HG03342 (cell line): ENCODE measurements around the gene CDH10.

Experiments used
- ATAC-seq: cut with Tn5 transposase; IDR thresholded peaks from one replicate; pipeline ENCODE4 v1.9.1; 2021; ENCODE audit warnings: mild to moderate bottlenecking, moderate library complexity; ENCODE audit not compliant: unreplicated experiment

The CDH10 gene

DNA sequence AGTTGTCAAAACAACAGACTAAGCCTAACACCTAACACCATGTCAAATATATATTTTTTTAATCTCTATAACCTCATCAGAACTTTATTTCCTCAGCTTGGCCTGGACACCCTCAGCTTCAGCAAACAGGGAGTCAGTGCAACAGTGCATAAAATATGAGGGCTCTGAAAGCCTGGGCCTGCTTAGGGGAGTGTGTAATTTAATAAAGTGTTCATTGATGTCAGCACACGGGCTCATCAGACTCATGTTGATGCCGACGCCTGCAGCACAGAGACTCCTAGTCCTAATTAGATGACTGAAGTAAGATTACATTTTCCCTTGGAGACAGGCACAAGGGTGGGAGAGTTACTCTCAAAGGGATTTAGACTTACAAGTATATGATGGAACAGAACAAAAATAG, 37.8 kb downstream of the CDH10 start:
- no peak for ATAC-seq

DNA sequence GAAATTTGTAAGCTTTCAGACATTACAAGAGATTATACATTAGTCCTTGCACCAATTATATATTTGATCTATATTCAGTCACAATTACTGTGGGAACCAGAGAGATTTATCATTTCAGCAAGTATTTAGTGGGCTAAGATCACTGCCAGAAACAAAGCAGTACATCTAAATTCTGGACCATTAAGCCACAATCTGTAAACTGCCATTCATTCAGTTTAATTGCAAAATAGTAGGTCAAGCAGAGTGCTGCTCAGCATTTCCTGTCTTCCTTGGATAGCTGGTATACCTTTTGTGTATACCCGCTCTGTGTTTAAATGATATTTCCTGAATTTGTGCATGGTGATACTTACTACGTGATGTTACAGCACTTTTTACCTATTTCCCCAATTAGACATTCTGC, 42.6 kb downstream of the CDH10 start:
- no peak for ATAC-seq

DNA sequence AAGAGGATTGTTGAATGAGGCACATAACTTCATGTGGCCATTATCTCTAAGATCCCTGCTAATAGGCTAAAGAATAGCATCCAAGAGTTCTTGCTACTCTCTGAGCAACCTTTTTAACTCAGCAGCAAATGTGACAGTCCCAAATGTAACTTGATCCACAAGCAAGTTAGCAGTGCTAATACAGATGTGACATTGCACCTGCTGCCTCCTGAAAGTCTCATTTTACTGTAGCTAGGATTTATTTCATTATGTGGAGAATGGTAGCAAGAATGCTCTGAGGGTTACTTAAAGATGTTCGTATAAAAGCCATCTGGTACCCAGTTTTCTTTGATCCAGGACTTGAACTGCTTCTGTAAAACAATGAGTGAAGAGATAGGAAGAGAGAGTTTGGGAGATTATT, 45.8 kb downstream of the CDH10 start:
- no peak for ATAC-seq

DNA sequence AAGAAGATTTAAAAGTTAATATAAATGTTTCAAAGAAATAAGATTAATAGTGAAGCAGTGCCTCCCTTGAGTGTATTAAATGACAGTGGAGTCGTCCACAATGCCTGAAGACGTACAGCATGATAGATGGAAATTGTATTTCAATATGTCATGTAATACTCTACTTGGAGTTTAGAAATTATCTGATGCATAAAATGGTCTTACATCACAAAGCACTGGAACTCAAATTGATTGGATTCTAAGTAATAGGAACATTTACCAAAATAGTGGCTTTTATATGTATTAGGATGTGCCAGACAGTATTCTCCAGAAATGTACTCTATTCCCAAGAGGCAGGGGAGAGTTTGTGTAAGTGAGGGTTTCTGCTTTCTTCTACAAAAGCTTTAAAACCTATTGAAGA, 49.4 kb downstream of the CDH10 start:
- no peak for ATAC-seq

DNA sequence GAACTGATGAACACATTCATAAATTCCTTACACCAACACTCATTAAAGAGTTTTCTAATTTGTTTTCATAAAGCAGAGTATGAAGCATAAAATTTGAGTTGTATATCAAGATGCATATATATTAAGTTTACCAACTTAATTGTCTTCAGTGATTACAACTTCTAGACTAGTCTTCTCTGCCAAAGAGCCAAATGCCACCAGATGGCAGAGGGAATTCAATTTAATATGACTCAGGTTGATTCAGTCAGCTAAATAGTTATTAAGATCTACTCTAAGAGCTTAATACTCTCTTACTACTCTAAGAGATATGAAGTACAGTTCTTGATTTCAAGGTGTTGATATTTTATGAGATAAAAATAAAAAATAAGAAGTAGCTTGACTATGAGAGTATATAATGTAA, 53.4 kb downstream of the CDH10 start:
- ATAC-seq = no peak

DNA sequence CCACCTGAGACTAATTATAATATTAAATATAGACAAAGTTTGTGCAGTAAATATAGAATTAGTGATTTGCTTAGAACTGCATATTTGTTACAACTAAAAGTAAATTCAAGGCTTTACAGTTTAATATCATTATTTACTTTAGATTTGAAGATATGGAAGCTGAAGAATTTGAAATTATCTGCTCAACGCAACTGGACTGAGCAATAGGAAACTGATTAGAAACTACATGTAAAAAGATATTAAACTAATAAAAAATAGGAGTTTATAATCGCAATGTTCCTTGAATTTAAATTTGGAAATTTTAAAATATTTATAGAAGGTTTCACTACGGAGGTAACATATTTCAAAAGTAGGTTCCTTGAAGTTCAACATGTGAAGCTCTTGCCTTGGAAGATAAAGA, 55.2 kb downstream of the CDH10 start:
- no peak for ATAC-seq

DNA sequence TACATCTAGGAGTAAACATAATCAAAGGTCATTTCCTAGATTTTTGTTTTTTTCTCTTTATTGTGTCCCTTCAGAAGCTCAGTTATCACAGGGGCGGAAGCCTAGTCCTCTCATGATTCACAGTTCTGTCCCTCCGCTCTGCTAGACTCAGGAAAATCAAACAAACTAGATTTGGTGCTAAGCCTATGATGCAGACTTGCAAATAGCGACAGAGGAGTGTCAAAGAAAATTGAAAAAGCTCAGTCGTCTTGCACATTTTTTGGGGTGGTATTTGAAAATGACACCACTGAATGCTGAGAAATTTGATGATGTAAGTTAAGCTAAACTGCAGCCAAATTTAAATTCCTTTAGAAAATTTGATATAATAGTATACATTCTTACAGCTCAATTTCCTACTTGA, 59.0 kb downstream of the CDH10 start:
- ATAC-seq = no peak

DNA sequence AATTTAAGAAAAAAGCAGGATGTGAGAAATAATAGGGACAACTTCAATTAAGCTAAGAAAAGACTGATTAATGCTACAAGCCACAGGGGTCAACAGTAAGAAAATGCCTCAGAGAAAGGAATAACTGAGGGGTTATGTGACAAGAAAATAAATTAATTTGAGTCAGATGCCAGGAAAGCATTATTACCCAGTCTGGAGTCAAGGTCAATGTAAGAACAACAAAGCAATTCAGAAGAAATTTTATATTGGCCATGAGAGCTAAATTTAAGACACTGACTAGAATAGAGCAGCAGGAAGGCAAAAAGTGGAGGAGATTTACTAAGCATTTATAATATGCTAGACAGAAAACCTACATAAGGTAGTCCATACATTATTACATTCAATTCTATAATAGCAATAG, 73.5 kb downstream of the CDH10 start:
- ATAC-seq = no peak

DNA sequence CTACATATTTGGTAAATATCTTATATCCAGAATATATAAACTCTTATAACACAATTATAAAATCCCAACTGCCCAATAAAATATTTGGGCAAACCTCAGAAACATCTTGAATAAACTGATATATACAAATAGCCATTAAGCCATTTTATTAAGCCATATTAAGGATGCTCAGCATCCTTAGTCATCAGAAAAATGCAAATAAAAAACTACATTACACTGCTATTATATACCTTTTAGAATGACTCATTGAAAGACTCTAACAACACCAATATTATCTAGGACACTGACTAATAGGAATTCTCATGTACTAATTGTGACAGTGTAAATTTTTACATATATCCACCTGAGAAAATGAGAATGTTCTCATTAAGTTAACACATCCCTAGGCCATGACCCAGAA, 77.8 kb downstream of the CDH10 start:
- no peak for ATAC-seq

DNA sequence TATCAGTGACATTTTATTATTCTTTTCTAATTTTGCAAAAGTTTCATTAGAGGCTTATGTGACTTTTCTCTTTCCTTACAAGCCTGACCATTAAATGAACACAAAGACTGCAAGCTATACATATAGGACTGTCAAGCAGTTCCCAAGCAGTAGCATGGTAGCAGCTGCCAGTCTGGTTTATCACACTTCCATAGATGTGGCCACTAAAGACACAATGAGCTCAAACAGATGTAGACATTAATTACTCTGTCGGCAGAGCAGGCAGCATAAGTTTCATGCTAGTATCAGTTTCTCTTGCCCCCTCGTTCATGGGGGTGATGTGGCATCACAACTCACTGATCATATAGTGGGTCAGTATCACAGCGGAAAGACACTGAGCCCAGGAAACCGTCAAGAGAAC, 89.5 kb downstream of the CDH10 start:
- ATAC-seq = no peak

DNA sequence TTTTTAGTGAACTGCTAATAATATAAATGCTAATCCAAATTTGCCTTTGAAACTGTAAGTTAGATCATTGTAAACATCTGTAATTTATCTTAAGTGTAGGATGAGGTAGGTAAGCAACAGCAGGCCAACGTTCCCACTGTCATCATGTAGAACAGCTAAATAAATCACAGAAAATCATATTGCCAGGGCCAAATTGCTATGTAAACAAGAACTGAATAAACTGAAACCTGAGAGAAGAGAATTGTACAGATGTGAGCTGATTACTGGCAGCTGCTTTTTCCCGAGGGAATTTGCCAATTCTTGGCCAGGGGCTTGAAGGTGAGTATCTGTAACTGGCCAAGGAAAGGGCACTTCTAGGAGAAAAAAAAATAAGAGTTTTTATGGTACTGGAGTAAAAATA, 97.6 kb downstream of the CDH10 start:
- ATAC-seq = no peak

DNA sequence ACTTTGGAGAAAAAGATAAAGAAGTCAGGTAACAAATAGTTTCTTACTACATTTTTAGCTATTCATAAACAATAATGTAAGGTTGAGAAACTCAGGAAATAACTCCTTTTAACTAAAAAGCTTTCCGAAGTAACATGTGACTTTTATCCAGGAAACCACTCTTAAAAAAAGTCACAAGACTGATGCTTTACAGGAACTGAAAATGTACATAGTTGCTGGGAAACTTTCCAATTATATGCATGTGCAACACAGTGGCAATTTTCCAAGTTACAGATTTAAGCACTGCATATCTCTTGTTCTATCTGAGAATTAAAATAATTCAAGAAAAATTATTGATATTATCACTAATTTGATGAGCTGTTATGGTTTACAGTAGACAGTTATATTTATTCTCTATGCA, 105.2 kb downstream of the CDH10 start:
- ATAC-seq = no peak

DNA sequence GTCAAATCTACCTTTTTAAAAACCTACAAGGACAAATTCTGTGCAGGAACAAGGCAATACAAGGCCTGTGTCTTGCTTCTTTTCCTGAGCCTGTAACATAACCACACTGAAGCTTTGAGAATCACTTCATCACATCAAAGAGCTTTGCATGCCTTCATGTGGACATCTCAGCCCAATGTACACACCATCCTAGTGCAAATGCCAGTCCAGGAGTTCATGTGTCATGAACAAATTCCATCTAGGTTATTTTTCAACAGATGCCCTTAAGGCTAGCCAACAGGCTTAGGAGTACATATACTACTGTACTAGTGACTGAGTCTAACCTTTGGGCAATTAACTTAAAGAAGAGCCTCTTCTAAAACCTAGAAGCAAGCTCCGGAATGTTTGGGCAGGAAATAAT, 106.4 kb downstream of the CDH10 start:
- no peak for ATAC-seq

DNA sequence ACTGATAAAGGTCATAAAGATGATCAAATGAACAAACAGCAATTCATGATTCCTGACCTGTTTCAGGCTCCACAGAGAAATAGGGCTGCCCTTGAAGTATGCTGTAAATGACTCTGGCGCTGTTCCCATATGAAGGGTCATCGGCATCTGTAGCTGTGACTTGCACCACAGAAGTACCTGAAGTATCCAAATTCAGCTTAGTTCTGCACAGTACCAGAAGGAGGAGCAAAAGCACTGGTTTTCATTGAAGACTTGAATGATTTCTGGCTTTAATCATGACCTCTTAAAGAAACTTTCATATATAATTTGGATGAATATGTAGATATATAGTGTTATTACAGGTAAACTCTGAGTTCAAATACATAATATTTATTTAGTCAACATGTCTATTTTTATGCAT, 109.1 kb downstream of the CDH10 start:
- ATAC-seq = no peak

DNA sequence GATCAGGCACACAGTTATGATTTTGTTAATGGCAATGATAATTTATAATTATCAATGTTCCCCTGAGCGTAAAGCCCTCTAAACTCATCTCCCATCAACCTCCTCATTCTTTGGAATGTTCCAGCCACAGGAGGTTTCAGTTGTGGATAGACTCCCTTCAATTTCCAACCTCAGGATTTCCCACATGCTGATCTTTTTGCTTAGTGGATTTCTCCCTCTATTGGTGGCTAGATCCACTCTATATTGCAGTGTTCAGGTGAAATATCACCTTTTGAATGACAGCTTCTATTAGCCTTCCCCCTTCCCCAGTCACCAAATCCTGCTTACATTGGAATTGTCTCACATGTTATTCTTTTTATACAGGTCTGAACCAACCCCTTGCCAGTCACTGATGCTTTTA, 113.9 kb downstream of the CDH10 start:
- no peak for ATAC-seq

DNA sequence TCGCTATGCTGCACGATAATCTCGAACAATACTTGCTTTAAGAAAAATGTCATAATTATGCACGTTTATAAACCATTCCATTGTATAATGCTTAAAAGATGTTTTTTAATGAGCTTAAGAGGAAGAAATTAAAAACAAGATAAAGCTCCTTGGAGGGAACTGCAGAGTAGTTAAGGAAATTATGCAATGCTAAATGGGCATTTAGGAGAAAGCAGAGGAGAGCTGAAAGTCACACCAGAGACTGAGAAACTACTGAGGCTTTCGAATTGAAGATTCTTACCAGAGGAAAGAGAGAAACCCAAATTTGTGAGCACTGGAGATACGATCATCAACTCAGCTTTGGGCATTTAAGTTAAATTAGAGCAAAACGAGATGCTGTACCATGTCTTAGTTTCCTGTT, 119.4 kb downstream of the CDH10 start:
- no peak for ATAC-seq

DNA sequence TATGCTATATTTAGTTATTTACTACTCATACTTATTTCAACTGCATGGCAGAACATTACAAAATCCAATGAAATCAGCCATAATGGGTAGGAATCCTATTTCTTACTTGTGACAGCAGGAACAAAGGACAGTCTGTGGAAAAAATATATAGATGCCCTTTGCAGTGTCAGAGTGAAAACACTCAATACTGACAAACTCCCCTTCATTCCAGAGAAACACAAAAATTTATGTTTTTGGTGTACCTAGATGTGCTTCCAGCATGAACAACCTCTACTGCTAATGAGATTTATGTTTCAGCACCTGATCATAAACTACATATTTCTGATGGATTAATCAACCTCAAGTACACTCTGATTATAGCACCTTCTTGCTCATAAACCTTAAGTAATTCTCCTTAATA, 132.4 kb downstream of the CDH10 start:
- no peak for ATAC-seq

DNA sequence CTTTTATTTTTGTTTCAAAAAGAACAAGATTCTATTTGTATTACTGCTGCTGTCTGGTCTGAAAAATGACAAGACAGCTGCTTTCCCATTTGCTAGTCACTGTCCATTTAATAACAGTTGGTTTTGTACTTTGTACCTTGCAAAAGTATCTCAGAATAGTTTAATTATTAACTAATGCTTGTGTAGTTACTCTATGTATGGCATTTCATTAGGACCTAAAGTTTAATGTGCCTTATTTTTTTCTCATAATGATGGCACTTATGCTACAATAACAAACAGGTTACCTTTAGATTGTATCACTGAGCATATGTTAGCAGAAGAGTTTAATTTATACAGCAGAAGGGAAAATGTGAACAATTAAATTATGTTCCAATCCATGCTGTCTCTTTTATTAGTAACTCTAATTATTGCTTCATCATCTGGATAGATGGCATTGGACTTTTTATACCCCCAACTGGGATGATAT, 134.2 kb downstream of the CDH10 start:
- ATAC-seq = no peak

DNA sequence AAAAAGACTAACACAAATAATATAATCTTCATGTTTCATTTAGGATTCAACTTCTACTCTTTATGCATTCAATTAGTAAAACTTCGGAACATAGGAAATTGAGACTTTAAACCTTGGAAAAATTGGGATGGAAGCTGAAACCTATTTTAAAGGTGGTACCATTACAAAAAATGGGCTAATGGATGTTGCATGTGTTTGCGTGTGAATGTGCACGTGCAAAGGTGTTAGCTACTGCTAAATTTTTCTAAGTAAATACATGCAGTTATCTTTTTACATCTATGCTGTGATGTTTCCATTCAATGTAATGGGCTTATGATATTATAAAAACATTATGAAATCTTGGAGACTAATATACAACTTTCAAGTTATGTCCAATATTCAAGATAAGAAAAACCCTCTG, 134.8 kb downstream of the CDH10 start:
- no peak for ATAC-seq

DNA sequence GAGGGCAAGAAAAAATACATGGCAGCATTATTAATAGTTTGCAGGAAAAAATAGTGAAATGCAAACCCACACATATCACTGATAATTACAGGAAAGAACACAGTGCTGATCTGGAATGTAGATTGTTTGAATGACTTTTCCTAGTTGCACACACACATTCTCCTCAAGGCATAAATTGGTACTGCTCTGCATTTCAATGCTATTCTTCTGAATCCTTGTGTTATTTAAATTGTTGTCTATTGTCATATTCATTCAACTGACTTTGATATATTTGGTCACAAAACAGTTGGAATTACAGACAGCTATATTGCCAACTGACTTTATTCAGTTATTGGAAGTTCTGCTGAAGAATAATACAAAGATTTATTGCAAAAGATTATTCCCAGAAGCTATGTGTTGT, 139.5 kb downstream of the CDH10 start:
- no peak for ATAC-seq

DNA sequence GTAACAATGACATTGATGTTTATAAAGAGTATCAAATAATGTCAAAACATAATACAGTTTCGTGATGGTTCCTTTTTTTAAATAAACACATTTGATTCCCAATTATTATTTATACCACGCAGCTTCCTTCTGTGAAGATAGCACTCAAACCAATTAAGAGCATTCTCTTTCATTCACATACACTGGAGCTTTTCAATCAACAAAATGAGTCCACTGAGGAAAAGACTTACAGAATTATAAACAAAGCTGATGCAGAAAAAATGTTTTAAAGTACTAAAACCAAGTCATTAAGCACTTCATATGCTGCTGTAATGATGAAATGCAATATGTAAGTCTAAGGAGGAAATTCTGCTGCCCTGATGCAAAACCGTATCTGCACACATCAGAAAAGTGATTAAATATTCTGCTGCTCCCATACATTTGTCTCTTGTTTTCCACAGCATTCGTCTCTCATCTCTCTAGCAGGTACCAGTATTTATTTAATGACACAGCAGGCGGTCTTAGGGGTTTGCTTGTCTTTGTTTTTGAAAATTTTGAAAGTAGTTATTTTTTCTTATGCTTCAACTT, 147.1 kb downstream of the CDH10 start:
- no peak for ATAC-seq

DNA sequence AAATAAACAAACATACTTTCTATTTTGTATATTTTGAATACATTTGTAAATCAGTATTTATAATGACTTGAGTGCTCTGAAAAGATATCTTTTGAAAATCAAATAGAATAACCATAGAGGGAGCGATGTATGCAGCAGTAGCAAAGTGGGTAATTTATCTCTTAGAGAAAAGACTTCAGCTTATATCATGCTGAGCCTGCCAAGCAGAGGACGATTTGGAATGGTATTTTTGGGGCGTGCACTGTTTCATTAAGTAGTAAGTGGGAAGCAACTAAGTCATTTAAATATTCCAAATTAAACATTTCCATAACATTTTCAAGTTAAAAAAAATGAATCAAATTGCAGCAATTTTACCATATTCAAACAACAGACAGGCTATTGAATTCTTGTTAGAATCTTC, 147.6 kb downstream of the CDH10 start:
- no peak for ATAC-seq

DNA sequence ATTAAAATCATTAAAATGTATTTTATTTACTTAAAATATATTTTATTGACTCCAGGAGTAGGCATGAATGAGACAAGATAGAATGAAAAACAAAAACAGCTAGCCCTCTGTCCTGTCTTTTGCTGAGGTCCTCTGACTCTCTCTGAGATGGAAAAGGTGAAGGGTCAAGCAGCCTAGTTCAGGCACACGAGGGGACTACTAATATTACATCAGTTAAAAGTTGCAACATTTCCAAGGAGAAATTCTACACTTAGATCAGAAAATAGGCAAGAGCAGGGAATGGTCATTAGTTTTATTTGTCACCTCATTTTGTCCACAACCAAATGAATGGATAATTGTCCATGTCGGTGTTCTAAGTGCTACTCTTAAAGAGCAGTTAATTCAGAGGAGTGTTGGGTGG, 148.5 kb downstream of the CDH10 start:
- ATAC-seq = no peak

DNA sequence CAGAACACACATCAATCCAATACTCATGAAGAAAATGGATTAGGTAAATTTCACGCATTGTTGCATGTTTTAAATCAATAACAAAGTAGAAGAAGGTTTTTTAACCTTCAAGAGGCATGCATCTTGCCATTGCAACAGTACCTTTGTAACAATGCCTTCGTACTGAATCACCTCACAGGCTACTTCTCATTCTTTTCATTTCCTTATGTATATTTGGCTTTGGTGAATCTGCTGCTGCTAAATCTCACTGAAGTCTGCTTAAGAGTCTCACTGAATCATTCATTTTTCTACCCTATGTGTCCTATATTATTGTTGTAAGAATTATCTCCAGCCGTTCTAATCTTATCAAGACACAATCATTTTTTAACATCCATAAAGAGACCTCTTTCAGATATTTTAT, 152.5 kb downstream of the CDH10 start:
- ATAC-seq = no peak
